GM19397 (cell line): Measurements from ENCODE around the gene PTPRK.
"Not testable (repeated sequence)": the region's sequence is repeated elsewhere in the genome, so short reads cannot be mapped to it uniquely, and the experiment has no call there.

Experiments
- ATAC-seq: cut with Tn5 transposase; IDR thresholded peaks from one replicate; pipeline ENCODE4 v1.9.1; 2021; ENCODE audit warnings: mild to moderate bottlenecking, moderate library complexity; ENCODE audit not compliant: unreplicated experiment

The PTPRK gene

GRCh38 chr6:128491610-128492206 lies 28.7 kb downstream of the PTPRK start:
- ATAC-seq, result no peak

DNA sequence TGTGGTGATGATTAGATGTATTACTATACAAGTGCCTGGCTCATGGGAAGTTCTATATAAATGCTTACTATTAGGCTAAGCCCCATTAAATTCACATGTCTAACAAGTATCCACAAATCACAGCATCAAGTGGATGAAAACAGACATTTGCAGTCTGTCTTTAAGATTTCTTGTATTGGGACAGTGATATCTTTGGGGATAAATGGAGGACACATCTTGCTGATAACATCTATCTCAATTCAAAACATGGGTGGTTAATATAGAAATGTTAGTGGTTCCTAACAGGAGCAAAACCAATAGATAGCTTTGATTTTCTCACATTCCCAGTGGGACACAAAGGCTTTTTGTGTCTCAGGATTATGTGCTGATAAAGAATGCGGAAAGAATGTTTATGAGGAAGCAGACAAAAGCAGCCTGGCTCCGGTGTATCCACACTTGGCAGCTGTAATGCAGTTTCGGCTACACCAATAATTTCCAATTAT lies 29.3 kb downstream of the PTPRK start:
- ATAC-seq, result no peak

DNA sequence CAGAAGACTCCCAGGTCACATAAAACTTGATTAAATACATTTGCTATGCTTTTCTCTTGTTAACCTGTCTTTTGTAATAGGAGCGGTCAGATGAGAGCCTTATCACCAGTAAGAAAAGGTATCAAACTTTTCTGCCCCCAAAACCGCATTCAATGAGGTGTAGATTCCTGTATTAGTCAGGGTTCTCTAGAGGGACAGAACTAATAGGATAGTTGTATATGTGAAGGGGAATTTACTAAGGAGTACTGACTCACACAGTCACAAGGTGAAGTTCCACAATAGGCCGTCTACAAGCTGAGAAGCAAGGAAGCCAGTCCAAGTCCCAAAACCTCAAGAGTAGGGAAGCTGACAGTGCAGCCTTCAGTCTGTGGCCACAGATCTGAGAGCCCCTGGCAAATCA lies 32.7 kb downstream of the PTPRK start:
- ATAC-seq, result no peak

- no peak for ATAC-seq
Observed at GRCh38 chr6:128487055-128487454, 33.3 kb downstream of the PTPRK start.

GRCh38 chr6:128486580-128486979 lies 33.8 kb downstream of the PTPRK start:
- ATAC-seq, result not testable (repeated sequence)

DNA sequence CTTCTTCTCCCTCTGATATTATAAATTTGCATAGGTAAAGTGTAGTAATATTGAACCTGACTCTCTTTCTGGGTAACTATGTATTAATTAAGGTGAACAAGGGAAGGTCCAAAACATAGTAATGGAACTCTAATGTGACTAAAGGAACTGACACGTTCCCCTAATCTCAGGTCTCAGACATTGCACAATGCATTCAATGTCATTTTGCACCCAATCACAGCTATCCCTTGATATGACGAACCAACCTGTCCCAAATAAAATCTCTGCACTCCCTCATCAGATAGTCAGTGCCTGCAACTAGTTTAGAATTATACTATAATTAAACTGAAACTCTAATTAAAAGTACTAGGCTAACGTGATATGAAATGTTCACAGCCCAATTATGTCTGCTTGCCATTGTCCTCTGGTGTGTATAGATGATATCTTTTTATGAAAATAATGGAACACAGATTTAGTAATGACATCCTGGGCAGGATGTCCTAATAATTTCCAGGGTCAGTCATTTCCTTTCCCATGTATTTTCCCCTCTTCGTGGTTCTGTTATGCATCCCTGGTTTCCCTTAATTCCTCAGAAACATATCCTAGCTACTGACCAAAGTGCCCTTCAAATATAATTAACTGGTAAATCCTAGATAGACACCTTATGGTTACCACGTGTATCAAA lies 36.8 kb downstream of the PTPRK start:
- no peak for ATAC-seq

DNA sequence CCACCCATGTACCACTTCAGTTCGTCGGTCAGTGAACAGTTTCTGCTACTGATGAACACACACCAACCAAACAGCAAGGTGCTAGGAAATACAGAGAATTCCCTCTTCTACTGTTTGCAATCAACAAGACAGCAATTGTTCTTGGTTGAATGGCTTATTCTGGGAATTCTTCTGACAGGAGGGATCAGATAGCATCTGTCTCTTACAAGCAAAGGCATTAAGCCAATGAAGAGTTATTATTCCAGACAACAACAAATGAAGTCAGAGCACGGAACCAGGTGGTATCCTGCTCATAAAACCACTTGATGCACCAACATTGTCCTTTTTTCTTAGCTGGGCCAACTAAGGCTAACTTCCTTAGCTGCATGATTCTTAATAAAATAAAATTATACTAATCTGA lies 37.8 kb downstream of the PTPRK start:
- no peak for ATAC-seq

- ATAC-seq, result no peak
Observed at GRCh38 chr6:128479991-128480390, 40.4 kb downstream of the PTPRK start.

DNA sequence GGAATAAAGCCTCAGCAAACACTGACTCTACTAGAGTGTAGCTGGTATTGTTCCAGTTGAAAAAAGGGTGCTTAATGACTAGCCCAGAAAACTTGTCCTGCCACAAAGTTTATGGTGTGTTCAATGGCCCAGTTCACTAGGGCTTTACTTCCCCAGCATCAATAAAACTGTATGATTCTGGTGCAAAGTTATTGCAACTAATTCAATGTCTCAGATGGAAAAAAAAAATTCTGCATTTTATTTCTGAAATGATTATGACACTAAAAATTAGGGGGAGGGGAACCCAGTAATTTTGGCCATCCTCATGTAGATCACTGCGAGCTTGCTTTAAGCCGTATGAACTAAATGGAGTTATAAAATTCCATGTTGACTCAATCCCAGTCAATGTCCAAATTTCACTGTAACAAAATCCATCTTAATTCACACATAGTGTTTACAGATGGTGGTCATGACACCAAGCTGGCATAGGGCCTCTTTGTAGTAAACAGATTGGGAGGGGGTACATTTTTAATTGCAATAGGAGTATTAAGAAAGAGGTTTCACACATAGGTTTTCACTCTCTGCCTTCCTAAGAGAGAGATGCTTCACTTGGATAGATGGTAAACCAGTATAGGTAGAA lies 41.2 kb downstream of the PTPRK start:
- ATAC-seq, result no peak

DNA sequence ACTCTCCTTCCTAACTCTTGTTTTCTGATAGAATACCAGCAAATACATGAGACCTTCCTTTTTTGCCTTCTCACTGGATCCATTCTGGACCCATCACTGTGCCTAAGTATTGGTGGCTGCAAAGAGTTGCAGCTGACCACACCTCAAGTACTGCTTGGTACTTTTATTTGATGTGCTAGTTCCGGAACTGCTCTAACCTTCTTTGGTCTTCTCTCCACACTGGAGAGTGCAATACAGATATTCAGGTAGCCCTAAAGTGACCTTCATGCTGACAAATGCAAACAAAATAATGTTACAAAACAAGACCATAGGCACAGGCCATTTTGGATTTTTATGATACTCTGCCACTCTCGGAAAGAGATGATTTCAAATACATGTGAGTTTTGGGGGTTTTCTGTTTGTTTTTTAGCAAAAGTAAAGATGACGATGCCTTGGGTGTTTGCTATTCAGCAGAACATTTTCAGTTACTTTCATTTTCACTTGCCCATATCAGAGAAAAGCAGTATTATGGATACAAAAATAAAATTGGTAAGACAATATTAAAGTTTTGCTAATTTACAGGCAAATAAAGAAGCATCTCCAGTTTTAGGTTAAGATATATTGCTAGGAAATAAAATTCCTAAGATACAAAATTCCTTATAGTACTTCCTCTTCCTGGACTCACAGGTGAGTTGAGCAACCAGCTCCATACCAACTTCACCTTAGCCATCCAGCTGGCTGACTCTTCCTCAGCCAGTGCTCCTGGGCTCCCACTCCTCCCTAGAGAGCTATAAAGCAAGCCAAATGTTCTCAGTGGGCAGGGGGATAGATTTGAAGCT lies 42.0 kb downstream of the PTPRK start:
- ATAC-seq, result no peak

- no peak for ATAC-seq
Observed at GRCh38 chr6:128474933-128475332, 45.5 kb downstream of the PTPRK start.

DNA sequence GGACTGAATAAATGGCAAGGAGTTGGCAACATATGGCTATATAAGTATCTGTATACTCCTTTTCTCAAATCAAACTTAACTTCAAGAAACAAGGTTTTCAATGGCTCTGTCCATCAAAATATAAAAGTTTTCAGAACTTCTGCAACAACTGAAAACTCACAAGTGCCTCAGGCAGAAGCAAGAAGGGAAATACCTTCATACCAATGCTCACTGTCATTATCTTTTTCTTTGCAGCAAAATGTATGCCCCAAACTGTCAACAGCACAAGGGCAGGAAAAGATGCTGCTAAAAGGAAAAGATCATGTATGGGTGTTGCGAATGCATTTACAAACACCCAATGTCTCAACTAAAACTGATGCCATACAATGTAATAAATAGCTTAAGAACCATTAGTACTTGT lies 45.9 kb downstream of the PTPRK start:
- no peak for ATAC-seq

DNA sequence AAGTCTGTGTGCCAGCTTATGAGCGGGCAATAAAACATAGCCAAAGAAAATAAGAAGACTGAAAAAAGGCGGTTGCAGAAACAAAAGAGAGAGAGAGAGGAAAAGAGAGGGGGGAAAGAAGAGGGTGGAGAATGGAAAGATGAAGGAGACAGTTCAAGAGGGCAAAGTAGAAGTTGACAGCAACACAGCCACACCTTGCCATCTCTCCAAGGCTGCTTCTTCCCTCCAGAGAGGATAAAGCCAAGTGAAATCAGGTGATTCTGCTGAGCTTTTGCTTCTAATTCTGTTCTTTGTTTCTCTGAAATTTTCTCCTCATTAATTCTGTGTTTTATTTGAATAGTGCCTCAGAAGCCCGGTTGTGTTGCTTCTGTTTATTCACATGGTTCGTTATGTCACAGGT lies 48.5 kb downstream of the PTPRK start:
- ATAC-seq, result no peak

DNA sequence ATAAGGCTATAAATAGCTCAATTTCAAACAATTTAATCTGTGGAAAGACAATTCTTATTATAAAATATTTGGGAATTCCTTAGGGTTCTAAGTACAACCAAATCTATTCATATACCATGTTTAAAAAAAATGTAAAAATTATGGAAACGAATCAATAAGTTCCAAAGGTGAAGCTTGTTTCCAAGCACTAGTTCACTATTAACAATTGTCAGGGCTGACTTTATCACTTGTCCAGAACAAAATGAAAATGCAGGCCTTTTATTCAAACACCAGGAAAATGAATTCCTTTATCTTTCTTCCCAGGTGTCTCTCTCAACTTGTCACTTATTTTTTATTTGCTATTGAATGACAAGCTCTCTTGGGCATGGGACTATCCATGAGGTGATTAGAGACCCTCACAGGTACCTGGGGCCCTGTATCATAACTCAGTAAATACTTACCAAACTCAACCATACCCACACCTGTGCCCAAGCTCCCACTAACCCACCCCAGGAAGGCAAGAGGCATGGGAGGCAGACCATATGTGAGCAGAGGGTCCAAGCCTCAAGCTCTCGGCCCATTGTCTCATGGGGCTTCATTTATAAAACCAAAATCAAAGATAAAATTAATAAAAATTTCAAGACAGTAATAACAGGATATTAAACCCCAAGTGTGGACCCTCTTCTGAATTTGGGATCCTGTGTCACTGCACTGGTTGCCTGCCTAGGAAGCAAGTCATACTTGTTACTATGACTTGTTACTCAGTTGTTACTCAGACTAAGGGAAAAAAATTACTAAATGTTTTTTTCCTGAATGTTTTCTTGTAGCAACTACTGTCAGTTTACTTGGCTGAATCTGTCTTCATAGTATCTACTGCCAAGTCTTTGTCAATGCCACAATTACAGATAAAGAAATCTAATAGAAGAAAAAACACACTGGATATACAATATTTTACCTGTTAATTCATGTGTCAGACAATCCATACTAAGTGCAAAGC lies 54.7 kb downstream of the PTPRK start:
- ATAC-seq, result no peak

DNA sequence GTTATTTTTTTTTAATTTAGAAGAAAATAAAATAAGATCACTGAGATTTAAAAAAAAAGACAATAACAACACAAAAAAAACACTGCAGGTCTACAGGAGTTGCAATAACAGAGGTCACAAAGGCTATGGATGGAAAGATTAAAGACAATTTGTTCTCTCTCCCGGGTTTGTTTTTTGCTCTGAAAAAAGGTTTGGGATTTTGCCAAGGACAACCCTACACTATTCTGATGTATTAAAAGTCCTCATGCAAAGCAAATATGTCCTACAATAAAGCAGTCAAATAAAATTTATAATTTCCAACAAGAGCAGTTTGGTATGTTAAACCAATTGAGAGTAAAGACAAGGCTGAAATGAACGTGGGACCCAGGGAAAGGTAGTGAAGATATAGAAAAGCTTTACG lies 55.6 kb downstream of the PTPRK start:
- ATAC-seq, result no peak

GRCh38 chr6:128463942-128464341 lies 56.5 kb downstream of the PTPRK start:
- ATAC-seq, result no peak

GRCh38 chr6:128461501-128461900 lies 58.9 kb downstream of the PTPRK start:
- ATAC-seq, result no peak

DNA sequence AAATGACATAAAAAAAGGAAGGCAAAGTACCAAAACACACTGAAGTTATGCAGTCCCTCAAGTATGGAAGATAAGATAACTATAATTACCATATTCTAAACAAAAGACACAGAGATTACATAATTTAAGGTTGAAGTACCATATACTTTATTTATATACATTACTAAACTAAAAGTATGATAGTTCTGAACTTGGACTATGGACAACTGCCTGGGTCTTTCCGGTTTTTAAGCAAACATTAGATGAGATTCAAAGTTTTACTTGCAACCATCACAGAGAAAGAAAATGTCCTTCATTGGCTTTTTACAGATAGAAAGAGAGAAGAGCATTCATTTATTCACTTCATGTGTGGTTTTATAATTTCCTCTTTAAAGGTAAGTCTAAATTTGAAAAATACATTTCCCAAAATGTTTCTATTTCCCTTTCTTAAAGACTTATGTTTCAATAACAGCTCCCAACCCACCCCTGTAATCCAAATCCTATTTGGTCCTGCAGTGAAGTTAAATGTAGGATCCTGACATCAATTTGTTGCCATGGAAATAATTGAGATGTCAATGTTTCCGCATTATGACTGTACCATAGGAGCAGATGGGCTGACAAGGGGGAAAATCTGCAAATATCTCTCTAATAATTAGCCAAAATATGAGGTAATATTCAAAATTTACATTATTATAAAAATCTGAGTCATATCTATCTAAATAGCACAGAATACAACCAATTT lies 63.7 kb downstream of the PTPRK start:
- ATAC-seq, result no peak

DNA sequence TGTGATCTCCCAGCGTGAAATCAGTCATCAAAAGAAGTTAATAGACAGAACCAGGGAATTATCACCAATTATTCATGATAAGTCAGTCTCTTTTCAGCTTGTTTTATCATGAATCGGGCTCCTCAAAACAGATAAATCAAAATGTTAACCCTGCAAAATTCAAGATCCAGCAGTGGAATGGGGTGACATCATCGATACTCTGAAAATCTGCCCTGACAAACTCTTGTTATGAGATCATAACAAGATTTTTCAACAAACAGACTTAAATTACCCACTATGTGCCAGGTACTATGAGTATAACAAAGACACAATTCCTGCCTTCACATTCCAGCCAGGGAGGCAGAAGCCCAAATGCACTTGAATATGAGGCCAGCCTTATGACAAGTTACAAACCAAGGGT lies 64.4 kb downstream of the PTPRK start:
- ATAC-seq, result no peak

DNA sequence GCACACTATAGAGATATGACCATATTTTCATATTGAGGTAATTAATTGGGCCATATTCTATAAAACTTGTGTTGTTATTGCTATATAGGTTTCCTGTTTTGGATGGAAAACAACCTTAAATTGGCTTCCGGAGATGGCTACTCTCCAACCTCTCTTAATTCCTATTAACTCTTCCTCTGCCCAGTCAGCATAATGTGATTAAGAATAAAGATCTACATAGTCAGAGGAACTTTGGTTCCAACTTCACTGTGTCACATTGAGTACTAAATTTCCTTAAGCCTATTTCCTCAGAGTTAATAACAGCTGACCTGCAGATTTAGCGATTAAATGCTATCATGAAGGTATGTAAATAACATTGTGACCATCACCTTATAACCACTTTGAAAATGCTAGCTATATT lies 67.7 kb downstream of the PTPRK start:
- no peak for ATAC-seq
